Measurements from ENCODE around the gene UPK2.

The UPK2 gene

GRCh38 chr11:118996926-118997626 lies 41.0 kb downstream of the UPK2 start:
- DNase-seq, result peak; percentile 51 to 60

GRCh38 chr11:118997627-118998387 lies 41.7 kb downstream of the UPK2 start, which contains the start of gene CENATAC:
TSS of gene CENATAC (plus strand) at chr11:118998138. CDS start at chr11:118998198, 60 bp downstream.
- DNase-seq, result peak; percentile 89 to 92

- no peak for DNase-seq
Measured at GRCh38 chr11:118998388-118998717, 42.3 kb downstream of the UPK2 start.

GRCh38 chr11:118998822-118999221 lies 42.7 kb downstream of the UPK2 start:
- DNase-seq, result no peak

GRCh38 chr11:119000906-119001305 lies 44.8 kb downstream of the UPK2 start:
- no peak for DNase-seq

GRCh38 chr11:119006656-119007055 lies 50.6 kb downstream of the UPK2 start:
- no peak for DNase-seq

Data from AML-193 (cell line).